HCT116 (cell line): Measurements from ENCODE around the gene DDX6. TPM values are rescaled to one million over a fixed set of nuclear protein-coding genes. Genes with fewer than 3 reads are reported as not detected.
A peak's percentile ranks its signal among the peaks of the same experiment; 100 is the strongest.

Experiments used
- ATAC-seq: fragments of 200-7000 bp; cut with Tn5 transposase; 2 replicates; pipeline ENCODE4 v1.9.1; 2020; ENCODE audit warnings: mild to moderate bottlenecking, moderate library complexity
- BruUV-seq: library from RNA; stranded (reverse); fragments of 400-500 nt; replicated peaks from 2 replicates; lab custom pipeline; 2021; lab: Mats Ljungman, UMichigan
- CTCF ChIA-PET: fragments of 300-600 bp; sonication (Branson Sonifier 250); formaldehyde crosslinking; loops from one replicate; lab custom pipeline; 2021; ENCODE audit warnings: antibody characterized with exemption; lab: Charles Lee
- POLR2A ChIA-PET: fragments of 300-600, 350-600 bp; sonication (Branson Sonifier 250); formaldehyde crosslinking; loops from one replicate; lab custom pipeline; 2021; ENCODE audit warnings: antibody characterized with exemption; lab: Charles Lee
- RAD21 ChIA-PET, 2 experiments: fragments of 300-600 bp; sonication (Branson Sonifier 250); formaldehyde crosslinking; loops; one replicate each; lab custom pipeline; 2023; ENCODE audit warnings: low total read pairs in 2 of 2; ENCODE audit not compliant: uncharacterized antibody in 2 of 2, unreplicated experiment in 2 of 2, low non-redundant PET in 1 of 2; lab: Charles Lee
- DNase-seq: peaks from one replicate; pipeline ENCODE4 v3.0.0-alpha.2; 2010; ENCODE audit warnings: low read depth, low spot score
- H2AFZ ChIP-seq: fragments of 200-600 bp; shearing (Covaris generic), sonication (generic); 2 replicates; pipeline ENCODE4 v1.6.1; 2017; ENCODE audit warnings: low read depth, mixed run types, mixed read lengths, antibody characterized with exemption, low read length; ENCODE audit not compliant: poor library complexity, severe bottlenecking
- H3K27ac ChIP-seq: 2 replicates; pipeline ENCODE4 v1.5.1; 2012; ENCODE audit warnings: low read depth, low read length
- H3K27me3 ChIP-seq: fragments of 200-600 bp; sonication (generic); 2 replicates; pipeline ENCODE4 v1.6.1; 2016; ENCODE audit warnings: mixed run types, low read length, mixed read lengths; ENCODE audit not compliant: insufficient read depth
- H3K36me3 ChIP-seq, 2 experiments: fragments of 200-500 bp in 1 of 2; fragments of 200-600 bp in 1 of 2; sonication (Bioruptor generic) in 1 of 2; sonication (generic) in 1 of 2; 2 replicates each; pipeline versions ENCODE4 v1.5.1 to v1.6.1; 2014 to 2016; ENCODE audit warnings: low read length in 2 of 2, inconsistent platforms in 1 of 2, mixed read lengths in 1 of 2, mixed run types in 1 of 2; ENCODE audit not compliant: insufficient read depth in 2 of 2, control insufficient read depth in 1 of 2
- H3K4me1 ChIP-seq, 2 experiments: fragments of 200-600 bp in 1 of 2; sonication (generic) in 1 of 2; 2 replicates each; pipeline versions ENCODE4 v1.5.1 to v1.6.1; 2012 to 2017; ENCODE audit warnings: low read length in 2 of 2, inconsistent platforms in 1 of 2, mild to moderate bottlenecking in 1 of 2, mixed read lengths in 1 of 2, mixed run types in 1 of 2, moderate library complexity in 1 of 2; ENCODE audit not compliant: insufficient read depth in 2 of 2, control insufficient read depth in 1 of 2
- H3K4me2 ChIP-seq: fragments of 200-600 bp; sonication (generic); 2 replicates; pipeline ENCODE4 v1.6.1; 2017; ENCODE audit warnings: mixed run types, low read length, mixed read lengths
- H3K4me3 ChIP-seq, 2 experiments: fragments of 200-600 bp in 1 of 2; sonication (generic) in 1 of 2; replicated peaks in 1 of 2; 2 replicates each; pipeline ENCODE4 v1.5.1; 2011 to 2016; ENCODE audit warnings: low read length in 2 of 2, control low read depth in 1 of 2, low read depth in 1 of 2, mild to moderate bottlenecking in 1 of 2, mixed read lengths in 1 of 2, mixed run types in 1 of 2
- H3K79me2 ChIP-seq: fragments of 200-600 bp; sonication (generic); 2 replicates; pipeline ENCODE4 v1.6.1; 2017; ENCODE audit warnings: mild to moderate bottlenecking, mixed run types, low read length, moderate library complexity, mixed read lengths; ENCODE audit not compliant: insufficient read depth
- H3K9ac ChIP-seq: fragments of 200-600 bp; sonication (generic); 2 replicates; pipeline ENCODE4 v1.6.1; 2016; ENCODE audit warnings: low read length, mixed read lengths
- H3K9me2 ChIP-seq: fragments of 200-600 bp; sonication (generic), shearing (Covaris generic); 2 replicates; pipeline ENCODE4 v1.6.1; 2017; ENCODE audit warnings: mixed run types, mild to moderate bottlenecking, moderate library complexity; ENCODE audit not compliant: insufficient read depth
- H3K9me3 ChIP-seq, 2 experiments: fragments of 200-500 bp in 1 of 2; fragments of 200-600 bp in 1 of 2; sonication (Bioruptor generic) in 1 of 2; sonication (generic) in 1 of 2; 2 replicates each; pipeline ENCODE4 v1.6.1; 2014 to 2017; ENCODE audit warnings: low read length in 2 of 2, mixed read lengths in 2 of 2, inconsistent platforms in 1 of 2, low read depth in 1 of 2, mild to moderate bottlenecking in 1 of 2, mixed run types in 1 of 2, moderate library complexity in 1 of 2; ENCODE audit not compliant: control insufficient read depth in 1 of 2, insufficient read depth in 1 of 2
- H4K20me1 ChIP-seq: fragments of 200-600 bp; sonication (generic), shearing (Covaris generic); 2 replicates; pipeline ENCODE4 v1.6.1; 2017; ENCODE audit warnings: mixed run types, mild to moderate bottlenecking, moderate library complexity; ENCODE audit not compliant: insufficient read depth
- CBX3 ChIP-seq: IDR thresholded peaks from 2 replicates; pipeline ENCODE4 v1.6.1; 2012; ENCODE audit warnings: low read depth
- EGR1 ChIP-seq: IDR thresholded peaks from 2 replicates; pipeline ENCODE4 v1.6.1; 2012; ENCODE audit warnings: low read depth
- ELF1 ChIP-seq: IDR thresholded peaks from 2 replicates; pipeline ENCODE4 v1.6.1; 2012; ENCODE audit warnings: low read depth, borderline replicate concordance
- EZH2 ChIP-seq: fragments of 200-600 bp; sonication (generic); IDR thresholded peaks from 2 replicates; pipeline ENCODE4 v1.6.1; 2017; ENCODE audit warnings: antibody characterized with exemption, mixed run types
- EZH2phosphoT487 ChIP-seq: fragments of 200-600 bp; IDR thresholded peaks from 2 replicates; pipeline ENCODE4 v1.6.1; 2018; ENCODE audit warnings: antibody characterized with exemption, borderline replicate concordance
- FOSL1 ChIP-seq: IDR thresholded peaks from 2 replicates; pipeline ENCODE4 v1.6.1; 2012; ENCODE audit warnings: low read depth
- MAX ChIP-seq: IDR thresholded peaks from 2 replicates; pipeline ENCODE4 v1.6.1; 2012
- POLR2AphosphoS5 ChIP-seq: IDR thresholded peaks from 2 replicates; pipeline ENCODE4 v1.6.1; 2011; ENCODE audit warnings: mild to moderate bottlenecking, low read depth, low read length, moderate library complexity
- RAD21 ChIP-seq: IDR thresholded peaks from 2 replicates; pipeline ENCODE4 v1.6.1; 2012; ENCODE audit warnings: low read depth, mild to moderate bottlenecking
- REST ChIP-seq: IDR thresholded peaks from 2 replicates; pipeline ENCODE4 v1.6.1; 2012; ENCODE audit warnings: low read depth
- TCF7L2 ChIP-seq: IDR thresholded peaks from 2 replicates; pipeline ENCODE4 v1.7.0; 2011; ENCODE audit warnings: borderline replicate concordance, inconsistent platforms; ENCODE audit not compliant: insufficient read depth, insufficient read length; ENCODE audit errors: extremely low read depth
- ZFX ChIP-seq: fragments of 450-650 bp; IDR thresholded peaks from 2 replicates; pipeline ENCODE4 v1.6.1; 2017
- ZNF274 ChIP-seq: fragments of 200-500 bp; sonication (Bioruptor generic); IDR thresholded peaks from 2 replicates; pipeline ENCODE4 v1.6.1; 2014; ENCODE audit warnings: mild to moderate bottlenecking, low read depth, low read length, inconsistent platforms
- intact Hi-C: fragments of 100-400 bp; cut with micrococcal nuclease; formaldehyde crosslinking; loops from 2 replicates; pipeline ENCODE4 v1.10.0; 2022
- total RNA-seq: library from RNA; stranded (reverse); gene quantifications from one replicate; pipeline ENCODE4 v1.2.1, GENCODE V29; 2021; ENCODE audit not compliant: unreplicated experiment
- TF ChIP-seq, protein P1 (sequence below): IDR thresholded peaks from 2 replicates; pipeline ENCODE4 v1.6.1; 2011; ENCODE audit warnings: mild to moderate bottlenecking, low read length, moderate library complexity; ENCODE audit not compliant: insufficient replicate concordance; ENCODE audit errors: extremely low read depth

Gene DDX6
- total RNA-seq, 1 experiment from 2014 or later, result 150 TPM

- H2AFZ ChIP-seq, result peak overlapping the region; percentile 52
Measured at GRCh38 chr11:118715837-118716260, 75.1 kb downstream of the DDX6 start.

More at GRCh38 chr11:118715837-118716260, 75.1 kb downstream of the DDX6 start:
- Histone ChIP-seq H4K20me1 (no peaks in the 10 kb centered on the region), H3K9ac (no peak overlapping the region), H3K36me3 (no peaks in the 10 kb centered on the region), H3K9me2 (no peaks in the 10 kb centered on the region), H3K27ac (no peak overlapping the region), H3K79me2 (no peaks in the 10 kb centered on the region), H3K4me2 (peak overlapping the region; percentile 12; the same call in 1 of the 2 replicates), H3K27me3 (no peaks in the 10 kb centered on the region), H3K4me1 (peaks cover 3 to 6% of the 10 kb centered on the region in 2 experiments; a peak in 2 of 4 replicates), H3K4me3 (no peak overlapping the region), H3K9me3 (no peaks in the 10 kb centered on the region)
- BruUV-seq, result no TSS peak
- POLR2A ChIA-PET, result no interaction called here
- intact Hi-C loops, result no loop called here
- no peak for ATAC-seq
- CTCF ChIA-PET, result no interaction called here
- RAD21 ChIA-PET, result no interaction called here
- TF ChIP-seq EZH2 (no peak), REST (no peak), POLR2AphosphoS5 (no peak), RAD21 (no peak), ELF1 (no peak), EGR1 (no peak), ZFX (no peak), FOSL1 (no peak), ZNF274 (no peak), EZH2phosphoT487 (no peak), CBX3 (no peak), TCF7L2 (no peak), MAX (no peak)
- TF ChIP-seq, protein P1, sequence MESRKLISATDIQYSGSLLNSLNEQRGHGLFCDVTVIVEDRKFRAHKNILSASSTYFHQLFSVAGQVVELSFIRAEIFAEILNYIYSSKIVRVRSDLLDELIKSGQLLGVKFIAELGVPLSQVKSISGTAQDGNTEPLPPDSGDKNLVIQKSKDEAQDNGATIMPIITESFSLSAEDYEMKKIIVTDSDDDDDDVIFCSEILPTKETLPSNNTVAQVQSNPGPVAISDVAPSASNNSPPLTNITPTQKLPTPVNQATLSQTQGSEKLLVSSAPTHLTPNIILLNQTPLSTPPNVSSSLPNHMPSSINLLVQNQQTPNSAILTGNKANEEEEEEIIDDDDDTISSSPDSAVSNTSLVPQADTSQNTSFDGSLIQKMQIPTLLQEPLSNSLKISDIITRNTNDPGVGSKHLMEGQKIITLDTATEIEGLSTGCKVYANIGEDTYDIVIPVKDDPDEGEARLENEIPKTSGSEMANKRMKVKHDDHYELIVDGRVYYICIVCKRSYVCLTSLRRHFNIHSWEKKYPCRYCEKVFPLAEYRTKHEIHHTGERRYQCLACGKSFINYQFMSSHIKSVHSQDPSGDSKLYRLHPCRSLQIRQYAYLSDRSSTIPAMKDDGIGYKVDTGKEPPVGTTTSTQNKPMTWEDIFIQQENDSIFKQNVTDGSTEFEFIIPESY, result no peak
- DNase-seq, result no peak
